HG03025 (cell line): ENCODE results near the gene WDR86.

Source experiments
- ATAC-seq: cut with Tn5 transposase; IDR thresholded peaks from one replicate; pipeline ENCODE4 v1.9.1; 2021; ENCODE audit warnings: mild to moderate bottlenecking, moderate library complexity; ENCODE audit not compliant: unreplicated experiment, low FRiP score

WDR86 gene

DNA sequence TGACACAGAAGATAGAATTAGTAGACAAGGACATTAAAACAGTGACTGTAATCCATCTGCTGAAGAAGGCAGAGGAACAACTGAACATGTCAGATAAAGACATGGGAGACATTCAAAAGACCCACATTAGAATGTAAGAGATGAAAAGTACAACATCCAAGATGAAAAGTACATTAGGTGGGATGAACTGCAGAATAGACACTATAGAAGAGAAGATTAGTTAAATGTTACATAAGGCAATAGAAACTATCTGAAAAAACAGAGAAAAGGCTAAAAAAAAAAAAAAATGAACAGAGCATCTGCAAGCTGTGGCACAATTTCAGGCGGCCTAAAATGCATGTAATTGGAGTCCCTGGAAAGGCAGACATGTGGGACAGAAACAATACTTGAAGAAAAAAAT, 46.7 kb downstream of the WDR86 start:
- ATAC-seq = no peak

DNA sequence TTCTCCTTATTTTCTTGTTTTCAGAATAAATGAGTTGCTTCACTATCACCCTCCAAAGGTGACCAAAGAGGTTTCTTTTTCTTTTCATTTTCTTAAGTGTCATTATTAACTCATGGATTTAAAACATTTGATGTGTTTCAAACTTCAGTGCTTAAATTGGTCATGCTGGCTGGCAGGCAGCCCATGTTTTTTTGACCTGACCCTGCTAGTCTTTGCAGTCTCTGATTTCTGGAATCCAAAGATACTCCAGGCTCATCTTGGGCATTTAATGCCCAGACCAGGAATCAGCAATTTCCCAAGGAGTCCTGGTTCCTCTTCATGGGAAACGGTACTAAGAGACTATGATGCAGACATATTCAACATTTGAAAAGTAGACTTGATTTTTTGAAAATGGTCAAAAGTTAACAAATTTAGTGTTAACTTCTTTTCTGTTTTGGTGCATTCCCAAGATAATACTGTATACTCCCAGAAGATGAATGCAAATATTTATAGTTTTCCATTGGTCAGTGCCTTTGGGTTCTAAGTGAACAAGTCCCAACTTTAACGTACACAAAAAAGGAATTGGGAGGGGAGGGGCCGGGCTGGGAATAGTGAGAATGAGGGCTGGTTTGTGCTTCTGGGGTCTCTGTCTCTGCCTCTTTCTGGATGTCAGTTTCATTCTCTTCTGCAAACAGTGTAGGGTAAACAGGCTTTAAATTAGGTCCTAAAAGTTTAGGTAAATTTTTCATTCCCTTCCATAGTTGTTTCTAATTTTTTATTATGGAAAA, 48.5 kb downstream of the WDR86 start:
- ATAC-seq = no peak

DNA sequence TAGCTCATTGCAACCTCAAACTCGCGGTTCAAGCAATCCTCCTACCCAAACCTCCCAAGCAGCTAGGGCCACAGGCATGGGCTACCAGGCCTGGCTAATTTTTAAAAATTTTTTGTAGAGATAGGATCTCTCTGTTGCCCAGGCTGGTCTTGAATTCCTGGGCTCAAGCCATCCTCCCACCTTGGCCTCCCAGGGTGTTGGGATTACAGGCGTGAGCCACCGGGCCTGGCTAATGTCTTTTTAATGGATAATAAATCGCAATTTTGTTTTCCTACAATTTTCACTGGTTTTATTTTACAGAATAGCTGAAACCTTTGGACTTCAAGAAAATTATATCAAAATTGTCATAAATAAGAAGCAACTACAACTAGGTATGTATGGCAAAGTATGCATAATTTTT, 57.3 kb downstream of the WDR86 start:
- no peak for ATAC-seq

GRCh38 chr7:151351967-151352366, 57.9 kb downstream of the WDR86 start:
- ATAC-seq = no peak

DNA sequence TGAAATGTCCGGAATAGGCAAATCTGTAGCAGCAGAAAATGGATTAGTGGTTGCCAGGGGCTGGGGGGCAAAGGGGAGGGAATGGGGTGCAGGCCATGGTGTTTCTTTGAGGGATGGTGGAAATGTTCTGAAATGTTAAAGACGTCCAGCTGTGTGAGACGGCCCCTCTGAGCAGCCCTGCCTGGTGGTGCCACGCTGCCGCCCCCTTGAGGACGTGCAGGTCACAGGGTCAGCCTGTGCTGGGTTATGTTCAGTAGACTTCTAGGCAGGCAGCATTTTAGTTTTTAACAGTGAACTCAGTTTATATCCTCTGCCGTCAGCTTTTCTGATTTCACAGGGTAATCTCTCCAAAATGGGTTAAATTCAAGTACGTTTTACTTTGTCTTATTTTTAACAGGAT, 58.8 kb downstream of the WDR86 start:
- ATAC-seq = no peak

DNA sequence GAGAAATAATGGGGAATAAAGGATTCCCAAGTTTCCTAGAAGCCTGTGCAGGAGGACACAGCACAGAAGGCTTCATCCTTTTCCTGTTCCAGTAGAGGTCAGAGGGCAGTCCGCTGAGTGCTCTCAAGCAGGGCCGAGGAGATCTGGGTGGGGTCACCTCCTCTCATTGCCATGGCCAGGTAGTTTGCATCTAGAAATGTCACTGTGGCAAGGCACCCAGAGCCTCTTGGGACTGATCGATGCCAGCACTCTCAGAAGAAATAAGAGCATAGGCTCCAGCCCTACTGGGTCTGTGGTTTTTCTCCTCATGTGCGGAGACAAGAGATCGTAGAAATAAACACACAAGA, 60.4 kb downstream of the WDR86 start:
- ATAC-seq = peak; percentile 30

GRCh38 chr7:151348970-151349369, 60.9 kb downstream of the WDR86 start:
- ATAC-seq = no peak

GRCh38 chr7:151347200-151347599, 62.6 kb downstream of the WDR86 start:
- no peak for ATAC-seq

GRCh38 chr7:151346470-151346769, 63.4 kb downstream of the WDR86 start:
- ATAC-seq = no peak

GRCh38 chr7:151345576-151346469, 64.0 kb downstream of the WDR86 start:
- no peak for ATAC-seq

DNA sequence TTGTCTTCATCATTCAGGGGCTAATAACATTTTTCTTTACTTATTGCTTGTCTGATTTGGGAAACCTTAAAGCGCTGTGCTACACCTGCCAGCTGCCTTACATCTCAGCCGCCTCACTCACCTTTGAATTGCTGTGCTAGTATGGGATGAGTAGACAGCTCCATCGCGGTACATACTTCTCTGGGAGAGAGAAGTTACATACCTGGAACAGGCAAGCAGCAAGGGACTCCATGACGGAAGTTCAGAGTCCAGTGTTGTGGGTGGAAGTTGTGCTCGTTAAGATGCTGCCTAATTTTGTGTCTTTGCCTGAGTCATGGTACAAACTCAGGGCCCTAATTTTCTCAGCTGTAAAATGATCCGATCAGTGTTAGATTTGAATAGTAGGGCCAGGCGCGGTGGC, 66.3 kb downstream of the WDR86 start:
- no peak for ATAC-seq

DNA sequence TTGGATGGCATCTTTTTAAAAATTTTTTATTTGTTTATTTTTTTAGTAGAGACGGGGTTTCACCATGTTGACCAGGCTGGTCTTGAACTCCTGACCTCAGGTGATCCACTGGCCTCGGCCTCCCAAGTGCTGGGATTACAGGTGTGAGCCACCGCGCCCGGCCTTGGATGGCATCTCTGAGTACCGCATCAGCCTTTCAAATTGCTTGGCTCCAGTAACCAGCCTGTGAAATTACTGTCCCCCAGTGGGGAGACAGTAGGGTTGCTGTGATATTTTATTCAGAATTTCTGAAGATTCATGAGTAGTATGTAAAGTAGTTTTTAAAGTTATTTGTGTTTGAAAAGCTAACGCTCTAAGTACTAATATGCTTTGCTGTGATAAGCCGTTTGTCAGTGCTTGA, 67.0 kb downstream of the WDR86 start:
- ATAC-seq = no peak

- peak; percentile 45 for ATAC-seq
Measured at GRCh38 chr7:151342102-151342646, 67.7 kb downstream of the WDR86 start.

GRCh38 chr7:151341357-151342101, 68.3 kb downstream of the WDR86 start, which contains the start of gene NUB1:
TSS of gene NUB1 (plus strand) at chr7:151341812. CDS start at chr7:151345350, 3,538 bp downstream.
- ATAC-seq = no peak

GRCh38 chr7:151340794-151341356, 69.0 kb downstream of the WDR86 start:
- ATAC-seq = no peak

- no peak for ATAC-seq
Measured at GRCh38 chr7:151339651-151340382, 70.0 kb downstream of the WDR86 start.

DNA sequence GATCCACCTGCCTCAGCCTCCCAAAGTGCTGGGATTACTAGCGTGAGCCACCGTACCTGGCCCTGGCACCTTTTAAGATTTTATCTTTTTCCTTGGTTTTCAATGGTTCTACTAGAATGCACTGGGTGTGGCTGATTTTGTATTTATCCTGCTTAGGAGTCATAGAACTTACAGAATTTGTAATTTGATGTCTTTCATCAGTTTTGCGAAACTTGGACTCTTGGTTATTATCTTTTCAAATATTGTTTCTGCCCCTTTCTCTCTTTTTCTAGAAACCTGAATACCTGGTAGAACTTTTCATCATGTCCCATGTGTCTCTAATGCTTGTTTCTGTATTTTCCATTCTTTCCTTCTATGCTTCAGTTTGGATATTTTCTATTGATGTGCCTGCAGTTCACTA, 71.0 kb downstream of the WDR86 start:
- ATAC-seq = no peak

GRCh38 chr7:151337346-151337745, 72.5 kb downstream of the WDR86 start:
- ATAC-seq = no peak

- ATAC-seq = no peak
Measured at GRCh38 chr7:151336027-151336708, 73.7 kb downstream of the WDR86 start.
